ENCODE data around the gene ELL2. TPM values are rescaled to one million over a fixed set of nuclear protein-coding genes. Genes with fewer than 3 reads are reported as not detected.

ELL2 gene
- total and polyA plus RNA-seq, 2 donors (not counting 1 experiment from before 2014, with no cell fraction given): 7.2 to 27.0 TPM

DNA sequence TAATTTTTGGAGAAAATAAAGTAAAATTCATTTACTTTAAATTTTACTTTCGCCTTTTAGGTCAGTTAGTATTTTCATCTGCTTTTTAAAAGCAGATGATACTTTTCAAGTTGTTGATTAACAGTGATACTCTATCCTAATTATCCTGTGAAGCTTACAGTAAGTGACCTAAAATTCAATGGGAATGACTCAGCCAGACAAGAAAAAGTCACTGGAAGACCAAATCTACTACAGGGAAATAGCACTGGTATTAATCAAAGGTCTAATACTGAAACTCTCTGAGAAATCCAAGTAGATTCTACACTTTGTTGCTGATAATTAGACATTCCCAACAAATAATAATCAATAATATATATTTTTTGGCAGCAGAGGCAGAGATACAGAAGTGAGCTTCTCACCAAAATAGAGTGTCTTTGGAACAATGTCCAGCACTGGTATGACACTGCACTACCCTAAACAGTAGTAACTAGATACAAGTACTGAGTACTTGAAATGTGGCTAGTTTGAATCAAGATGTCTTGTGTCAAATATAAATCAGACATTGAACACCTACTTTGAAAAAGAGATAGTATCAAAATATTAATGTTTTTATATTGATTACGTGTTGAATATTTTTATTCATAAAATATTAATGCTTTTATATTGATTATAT, 22.8 kb upstream of the ELL2 start:
- ChIA-PET CTCF (no interaction called here), POLR2A (no interaction called here)
- intact Hi-C loops (cut with micrococcal nuclease): no loop called here
- ATAC-seq (ENCODE audit: low read depth) (no peak), DNase-seq (no peak)
- no peaks in the 10 kb centered on the region for H3K27me3 Mint-ChIP-seq
- no peaks in the 10 kb centered on the region for H3K79me2 ChIP-seq (ENCODE audit: control insufficient read depth, insufficient read depth, low read length)
- H3K9me3 ChIP-seq (ENCODE audit: control extremely low read depth in 1 of 3, control insufficient read depth in 2 of 3, insufficient read depth in 1 of 3, low read length in 2 of 3): no peaks in the 10 kb centered on the region
- H3K9ac ChIP-seq (ENCODE audit: low read length): no peak overlapping the region
- H3K36me3 ChIP-seq (replicated peaks in 1 of 2; ENCODE audit: control extremely low read depth in 1 of 2, control insufficient read depth in 1 of 2, extremely low read depth in 1 of 2, insufficient read depth in 2 of 2, low read length in 1 of 2): no peaks in the 10 kb centered on the region
- no peak overlapping the region for H3K27ac Mint-ChIP-seq
- no peaks in the 10 kb centered on the region for H3K4me1 ChIP-seq (ENCODE audit: control insufficient read depth in 2 of 2, insufficient read depth in 2 of 2, low read length in 2 of 2)
- H4K20me1 ChIP-seq (ENCODE audit: control insufficient read depth, insufficient read depth, low read length, poor library complexity, severe bottlenecking): no peaks in the 10 kb centered on the region
- WGBS (ENCODE audit: insufficient coverage): no CpG with 5 or more reads among the region's 2 CpGs
- H3K4me3 ChIP-seq (ENCODE audit: control extremely low read depth in 1 of 5, extremely low read depth in 1 of 5, insufficient read depth in 1 of 5, low read depth in 2 of 5, low read length in 4 of 5): no peak overlapping the region
- no peaks in the 10 kb centered on the region for H3K9me3 Mint-ChIP-seq (ENCODE audit: insufficient read depth)
- no peak overlapping the region for H2AFZ ChIP-seq (ENCODE audit: insufficient read depth, low read depth, low read length, poor library complexity, severe bottlenecking)
- H3K4me2 ChIP-seq (replicated peaks; ENCODE audit: low read depth, low read length, poor library complexity, severe bottlenecking): no peak overlapping the region
- H3K4me1 Mint-ChIP-seq: no peaks in the 10 kb centered on the region
- no peak for TF ChIP-seq EZH2 (IDR thresholded peaks at IDR 0.05; ENCODE audit: borderline replicate concordance, insufficient read depth, low read depth, low read length, poor library complexity, severe bottlenecking)
- TF ChIP-seq, protein P1, sequence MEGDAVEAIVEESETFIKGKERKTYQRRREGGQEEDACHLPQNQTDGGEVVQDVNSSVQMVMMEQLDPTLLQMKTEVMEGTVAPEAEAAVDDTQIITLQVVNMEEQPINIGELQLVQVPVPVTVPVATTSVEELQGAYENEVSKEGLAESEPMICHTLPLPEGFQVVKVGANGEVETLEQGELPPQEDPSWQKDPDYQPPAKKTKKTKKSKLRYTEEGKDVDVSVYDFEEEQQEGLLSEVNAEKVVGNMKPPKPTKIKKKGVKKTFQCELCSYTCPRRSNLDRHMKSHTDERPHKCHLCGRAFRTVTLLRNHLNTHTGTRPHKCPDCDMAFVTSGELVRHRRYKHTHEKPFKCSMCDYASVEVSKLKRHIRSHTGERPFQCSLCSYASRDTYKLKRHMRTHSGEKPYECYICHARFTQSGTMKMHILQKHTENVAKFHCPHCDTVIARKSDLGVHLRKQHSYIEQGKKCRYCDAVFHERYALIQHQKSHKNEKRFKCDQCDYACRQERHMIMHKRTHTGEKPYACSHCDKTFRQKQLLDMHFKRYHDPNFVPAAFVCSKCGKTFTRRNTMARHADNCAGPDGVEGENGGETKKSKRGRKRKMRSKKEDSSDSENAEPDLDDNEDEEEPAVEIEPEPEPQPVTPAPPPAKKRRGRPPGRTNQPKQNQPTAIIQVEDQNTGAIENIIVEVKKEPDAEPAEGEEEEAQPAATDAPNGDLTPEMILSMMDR (IDR thresholded peaks at IDR 0.05): no peak
- H3K4me3 Mint-ChIP-seq: no peak overlapping the region
- H3K27ac ChIP-seq (ENCODE audit: low read length in 2 of 2): no peak overlapping the region
- H3K27me3 ChIP-seq (replicated peaks in 1 of 4; ENCODE audit: control extremely low read depth in 1 of 4, control insufficient read depth in 3 of 4, insufficient read depth in 4 of 4, low read length in 3 of 4): no peaks in the 10 kb centered on the region

DNA sequence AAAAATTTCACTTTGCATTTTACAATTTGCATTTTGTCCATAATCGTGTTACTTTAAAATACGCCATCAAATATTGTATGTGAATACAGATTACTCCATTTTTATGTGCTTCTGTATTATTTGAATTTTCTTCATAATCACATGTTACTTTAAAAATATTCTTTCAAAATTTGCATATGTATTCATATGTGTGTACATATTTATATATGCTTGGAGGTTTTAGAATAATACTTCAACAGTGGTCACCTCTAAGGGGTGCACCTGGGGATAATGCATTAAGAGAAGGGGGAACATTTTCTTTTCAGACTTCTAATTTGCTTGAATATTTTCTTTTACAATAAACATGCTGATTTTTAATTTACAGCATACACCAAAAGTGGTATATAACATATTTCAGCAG, 21.9 kb upstream of the ELL2 start:
- H3K9me3 ChIP-seq (ENCODE audit: control extremely low read depth in 1 of 3, control insufficient read depth in 2 of 3, insufficient read depth in 1 of 3, low read length in 2 of 3): no peaks in the 10 kb centered on the region
- WGBS (ENCODE audit: insufficient coverage): no CpG with 5 or more reads among the region's 2 CpGs
- H3K27ac Mint-ChIP-seq: no peak overlapping the region

More for the DNA sequence above, 21.9 kb upstream of the ELL2 start:
- CTCF ChIA-PET: no interaction called here
- no peak for ATAC-seq (ENCODE audit: low read depth)
- H3K4me3 ChIP-seq (ENCODE audit: control extremely low read depth in 1 of 5, extremely low read depth in 1 of 5, insufficient read depth in 1 of 5, low read depth in 2 of 5, low read length in 4 of 5): no peak overlapping the region
- H3K27ac ChIP-seq (ENCODE audit: low read length in 2 of 2): no peak overlapping the region
- Mint-ChIP-seq H3K4me1 (no peaks in the 10 kb centered on the region), H3K27me3 (peaks cover under 1% of the 10 kb centered on the region), H3K4me3 (no peak overlapping the region), H3K9me3 (ENCODE audit: insufficient read depth) (no peaks in the 10 kb centered on the region)
- no peaks in the 10 kb centered on the region for H3K36me3 ChIP-seq (replicated peaks in 1 of 2; ENCODE audit: control extremely low read depth in 1 of 2, control insufficient read depth in 1 of 2, extremely low read depth in 1 of 2, insufficient read depth in 2 of 2, low read length in 1 of 2)
- H3K79me2 ChIP-seq (ENCODE audit: control insufficient read depth, insufficient read depth, low read length): no peaks in the 10 kb centered on the region
- H3K4me1 ChIP-seq (ENCODE audit: control insufficient read depth in 2 of 2, insufficient read depth in 2 of 2, low read length in 2 of 2): no peaks in the 10 kb centered on the region
- POLR2A ChIA-PET: no interaction called here
- no peak overlapping the region for H3K9ac ChIP-seq (ENCODE audit: low read length)
- intact Hi-C loops (cut with micrococcal nuclease): no loop called here
- no peaks in the 10 kb centered on the region for H4K20me1 ChIP-seq (ENCODE audit: control insufficient read depth, insufficient read depth, low read length, poor library complexity, severe bottlenecking)
- DNase-seq: no peak
- no peak overlapping the region for H2AFZ ChIP-seq (ENCODE audit: insufficient read depth, low read depth, low read length, poor library complexity, severe bottlenecking)
- TF ChIP-seq, protein P1 (IDR thresholded peaks at IDR 0.05): no peak
- TF ChIP-seq EZH2 (IDR thresholded peaks at IDR 0.05; ENCODE audit: borderline replicate concordance, insufficient read depth, low read depth, low read length, poor library complexity, severe bottlenecking): no peak
- no peak overlapping the region for H3K4me2 ChIP-seq (replicated peaks; ENCODE audit: low read depth, low read length, poor library complexity, severe bottlenecking)
- H3K27me3 ChIP-seq (replicated peaks in 1 of 4; ENCODE audit: control extremely low read depth in 1 of 4, control insufficient read depth in 3 of 4, insufficient read depth in 4 of 4, low read length in 3 of 4): no peaks in the 10 kb centered on the region
